ENCODE data around the gene MT2A. TPM values are rescaled to one million over a fixed set of nuclear protein-coding genes. Genes with fewer than 3 reads are reported as not detected.

The MT2A gene
- total RNA-seq, 2 donors from 2014 or later, result 165 to 200 TPM

GRCh38 chr16:56625943-56626654, 17.7 kb downstream of the MT2A start:
- Mint-ChIP-seq H3K9me3 (no peaks in the 10 kb centered on the region), H3K27ac (no peak overlapping the region), H3K36me3 (peaks cover 0 to 11% of the 10 kb centered on the region in 2 donors)
- ATAC-seq (peak; percentile 27 to 67), DNase-seq (ENCODE audit: low spot score in 2 of 2) (no peak)

DNA sequence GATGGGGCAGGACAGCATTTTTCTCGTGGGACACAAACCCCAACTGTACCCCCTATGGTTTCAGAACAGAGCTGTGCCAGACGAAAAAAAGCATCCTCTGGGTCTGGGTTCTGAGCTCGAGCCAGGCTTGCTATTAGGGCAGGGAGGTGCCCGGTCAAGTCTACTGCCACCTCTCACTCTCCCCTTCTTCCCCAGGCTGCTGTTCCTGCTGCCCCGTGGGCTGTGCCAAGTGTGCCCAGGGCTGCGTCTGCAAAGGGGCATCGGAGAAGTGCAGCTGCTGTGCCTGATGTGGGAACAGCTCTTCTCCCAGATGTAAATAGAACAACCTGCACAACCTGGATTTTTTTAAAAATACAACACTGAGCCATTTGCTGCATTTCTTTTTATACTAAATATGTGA, 18.3 kb downstream of the MT2A start:
- DNase-seq (ENCODE audit: low spot score in 2 of 2) (no peak), ATAC-seq (no peak)
- Mint-ChIP-seq H3K9me3 (no peaks in the 10 kb centered on the region), H3K36me3 (peaks cover 0 to 11% of the 10 kb centered on the region in 2 donors), H3K27ac (no peak overlapping the region)

- Mint-ChIP-seq H3K9me3 (no peaks in the 10 kb centered on the region), H3K36me3 (peaks cover 0 to 14% of the 10 kb centered on the region in 2 donors), H3K27ac (no peak overlapping the region)
- ATAC-seq, result no peak
- no peak for DNase-seq (ENCODE audit: low spot score in 2 of 2)
Observed at GRCh38 chr16:56628486-56629350, 20.3 kb downstream of the MT2A start.

DNA sequence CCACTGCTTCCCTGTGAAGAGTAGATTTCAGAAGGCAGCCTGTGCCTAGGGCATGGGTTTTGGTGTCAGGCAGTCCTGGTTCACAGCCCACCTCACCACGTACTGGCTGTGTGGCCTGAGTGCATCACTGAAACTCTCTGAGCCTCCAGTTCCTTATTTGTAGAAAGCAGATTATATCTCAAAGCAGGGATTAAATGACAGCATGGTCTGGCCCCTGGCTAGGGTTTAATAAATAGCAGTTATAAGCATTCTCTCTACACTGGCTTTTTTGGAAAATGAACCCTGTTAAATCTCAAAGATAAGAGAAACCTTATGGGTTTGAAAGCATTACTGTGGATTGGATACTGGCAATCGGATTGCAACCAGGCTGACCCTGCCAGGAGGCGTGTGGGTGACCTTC, 21.1 kb downstream of the MT2A start:
- no peak for ATAC-seq
- Mint-ChIP-seq H3K27ac (no peak overlapping the region), H3K36me3 (peaks cover 0 to 19% of the 10 kb centered on the region in 2 donors), H3K9me3 (no peaks in the 10 kb centered on the region)
- DNase-seq (ENCODE audit: low spot score in 2 of 2), result no peak

GRCh38 chr16:56630134-56630533, 21.8 kb downstream of the MT2A start:
- H3K9me3 Mint-ChIP-seq, result no peaks in the 10 kb centered on the region
- no peak overlapping the region for H3K27ac Mint-ChIP-seq
- DNase-seq (ENCODE audit: low spot score in 2 of 2) (no peak), ATAC-seq (peak in 1 of 2 donors; percentile 25)
- H3K36me3 Mint-ChIP-seq, result peaks cover 5 to 20% of the 10 kb centered on the region in 2 donors

DNA sequence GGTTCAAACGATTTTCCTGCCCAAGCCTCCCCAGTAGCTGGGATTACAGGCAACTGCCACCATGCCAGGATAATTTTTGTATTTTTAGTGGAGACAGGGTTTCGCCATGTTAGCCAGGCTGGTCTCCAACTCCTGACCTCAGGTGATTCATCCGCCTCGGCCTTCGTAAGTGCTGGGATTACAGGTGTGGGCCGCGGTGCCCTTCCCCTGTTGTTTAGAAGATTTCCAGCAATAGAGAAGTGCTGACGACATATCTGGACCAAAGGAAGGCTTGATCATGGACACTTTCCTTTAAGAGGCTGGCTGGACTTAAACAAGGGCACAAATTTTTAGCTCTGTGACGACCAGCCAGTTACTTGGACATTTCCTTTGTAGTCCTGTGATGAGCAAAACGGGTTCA, 22.8 kb downstream of the MT2A start:
- ATAC-seq, result no peak
- Mint-ChIP-seq H3K27ac (no peak overlapping the region), H3K36me3 (peaks cover 5 to 14% of the 10 kb centered on the region in 2 donors), H3K9me3 (no peaks in the 10 kb centered on the region)
- DNase-seq (ENCODE audit: low spot score in 2 of 2), result no peak

DNA sequence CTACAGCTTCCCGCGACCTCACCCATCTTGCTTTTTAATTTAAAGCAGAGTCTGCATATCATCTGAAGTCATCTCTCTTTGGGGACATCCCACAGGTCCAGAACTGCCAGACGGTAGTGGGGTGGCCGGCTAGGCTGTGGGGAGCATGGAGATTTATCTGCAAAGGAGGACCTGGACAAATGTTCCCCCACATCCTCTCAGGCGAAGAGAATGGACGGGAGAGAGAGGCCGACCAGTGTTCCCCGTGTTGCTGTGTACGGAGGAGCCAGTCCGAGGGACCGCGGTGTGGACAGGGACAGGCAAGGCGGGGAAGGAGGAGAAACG, 23.4 kb downstream of the MT2A start:
- Mint-ChIP-seq H3K36me3 (peaks cover 5 to 14% of the 10 kb centered on the region in 2 donors), H3K27ac (no peak overlapping the region), H3K9me3 (no peaks in the 10 kb centered on the region)
- ATAC-seq, result no peak
- DNase-seq (ENCODE audit: low spot score in 2 of 2), result no peak

DNA sequence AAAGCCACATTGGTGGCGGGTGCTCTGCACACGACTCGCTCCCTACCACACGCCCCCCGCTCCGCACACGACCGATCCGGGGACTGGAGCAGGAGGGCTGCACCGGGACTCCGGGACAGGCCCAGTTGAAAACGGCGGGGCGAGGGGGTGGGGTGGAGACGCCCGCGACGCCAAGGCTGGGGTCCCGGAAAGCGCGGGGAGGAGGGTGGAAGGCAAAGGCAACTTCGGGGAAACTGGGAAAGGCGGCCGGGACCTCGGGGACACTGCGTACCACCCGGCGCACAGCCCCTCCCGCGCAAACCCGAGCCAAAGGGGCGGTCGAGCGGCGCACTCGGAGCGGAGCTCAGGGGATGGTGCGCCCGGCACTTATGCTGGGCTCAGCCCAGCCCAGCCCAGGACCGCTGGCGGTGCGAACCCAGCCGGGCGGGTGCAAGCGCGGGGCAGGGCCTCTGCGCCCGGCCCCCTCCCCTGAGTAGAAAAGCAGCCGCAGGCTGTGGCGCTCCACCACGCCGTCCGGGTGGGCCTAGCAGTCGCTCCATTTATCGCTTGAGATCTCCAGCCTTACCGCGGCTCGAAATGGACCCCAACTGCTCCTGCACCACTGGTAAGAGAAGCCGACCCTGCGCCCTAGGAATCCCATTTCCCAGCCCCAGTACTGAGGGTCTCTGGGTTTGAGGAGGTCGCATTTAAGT, 23.9 kb downstream of the MT2A start, which contains the start of gene MT1M:
Gene MT1M (plus strand): TSS at position 504 of the 692 bp plus-strand sequence. CDS start 73 bp downstream, at position 577.
- peak in 1 of 2 donors; percentile 67 for ATAC-seq
- Mint-ChIP-seq H3K9me3 (no peaks in the 10 kb centered on the region), H3K27ac (no peak within 1 kb of the TSS), H3K36me3 (peaks cover 5 to 14% of the 10 kb centered on the region in 2 donors)
- DNase-seq (ENCODE audit: low spot score in 2 of 2), result no peak

DNA sequence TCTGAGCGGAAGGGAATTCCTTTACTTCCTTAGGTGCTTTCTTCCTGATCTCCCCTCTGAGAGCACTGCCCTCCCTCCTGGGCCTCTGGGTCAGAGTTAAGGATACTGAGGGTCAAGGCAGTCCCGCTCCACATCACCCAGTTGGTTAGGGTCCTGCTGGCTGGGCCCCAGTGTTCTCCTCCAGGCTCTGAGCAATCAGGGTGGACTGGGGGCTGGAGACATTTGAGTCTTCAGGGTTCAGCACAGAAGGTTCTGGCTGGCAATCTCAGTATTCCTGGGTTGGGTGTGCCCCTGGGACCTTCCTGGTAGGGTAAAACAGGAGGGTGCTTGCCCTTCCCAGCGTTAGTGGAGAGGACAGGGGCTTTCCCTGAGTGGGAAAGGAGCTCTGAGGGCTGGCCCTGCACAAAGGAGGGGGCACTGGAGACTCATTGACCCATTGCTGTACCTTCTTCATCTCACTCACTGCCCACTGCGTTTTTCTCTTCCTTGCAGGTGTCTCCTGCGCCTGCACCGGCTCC, 24.5 kb downstream of the MT2A start:
- no peak for ATAC-seq
- no peak for DNase-seq (ENCODE audit: low spot score in 2 of 2)
- Mint-ChIP-seq H3K9me3 (no peaks in the 10 kb centered on the region), H3K27ac (no peak overlapping the region), H3K36me3 (peaks cover 5 to 17% of the 10 kb centered on the region in 2 donors)

DNA sequence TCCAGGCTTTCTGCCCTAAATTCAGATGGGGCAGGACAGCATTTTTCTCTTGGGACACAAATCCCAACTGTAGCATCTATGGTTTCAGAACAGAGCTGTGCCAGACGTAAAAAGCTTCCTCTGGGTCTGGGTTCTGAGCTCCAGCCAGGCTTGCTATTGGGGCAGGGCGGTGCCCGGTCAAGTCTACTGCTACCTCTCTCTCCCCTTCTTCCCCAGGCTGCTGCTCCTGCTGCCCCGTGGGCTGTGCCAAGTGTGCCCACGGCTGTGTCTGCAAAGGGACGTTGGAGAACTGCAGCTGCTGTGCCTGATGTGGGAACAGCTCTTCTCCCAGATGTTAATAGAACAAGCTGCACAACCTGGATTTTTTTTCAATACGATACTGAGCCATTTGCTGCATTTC, 25.2 kb downstream of the MT2A start:
- ATAC-seq, result no peak
- DNase-seq (ENCODE audit: low spot score in 2 of 2), result no peak

DNA sequence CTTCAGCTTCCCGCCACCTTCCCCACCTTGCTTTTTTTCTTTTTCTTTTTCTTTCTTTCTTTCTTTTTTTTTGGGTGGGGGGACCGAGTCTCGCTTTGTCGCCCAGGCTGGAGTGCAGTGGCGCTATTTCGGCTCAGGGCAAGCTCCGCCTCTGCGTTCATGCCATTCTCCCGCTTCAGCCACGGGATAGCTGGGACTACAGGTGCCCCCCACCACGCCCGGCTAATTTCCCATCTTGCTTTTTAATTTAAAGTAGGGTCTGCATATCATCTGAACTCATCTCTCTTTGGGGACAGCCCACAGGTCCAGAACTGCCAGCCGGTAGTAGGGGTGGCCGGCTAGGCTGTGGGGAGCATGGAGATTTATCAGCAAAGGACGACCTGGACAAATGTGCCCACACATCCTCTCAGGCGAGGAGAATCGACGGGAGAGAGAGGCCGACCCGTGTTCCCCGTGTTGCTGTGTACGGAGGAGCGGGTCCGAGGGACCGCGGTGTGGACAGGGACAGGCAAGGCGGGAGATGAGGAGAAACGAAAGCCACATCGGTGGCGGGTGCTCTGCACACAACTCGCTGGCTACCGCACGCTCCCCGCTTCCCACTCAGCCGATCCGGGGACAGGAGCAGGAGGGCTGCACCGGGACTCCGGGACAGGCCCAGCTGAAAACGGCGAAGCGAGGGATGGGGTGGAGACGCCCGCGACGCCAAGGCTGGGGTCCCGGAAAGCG, 26.5 kb downstream of the MT2A start:
- no peak for DNase-seq (ENCODE audit: low spot score in 2 of 2)
- no peak for ATAC-seq
- Mint-ChIP-seq H3K36me3 (peaks cover 5 to 19% of the 10 kb centered on the region in 2 donors), H3K27ac (no peak overlapping the region), H3K9me3 (no peaks in the 10 kb centered on the region)

More for the DNA sequence above, 25.2 kb downstream of the MT2A start:
- H3K9me3 Mint-ChIP-seq, result no peaks in the 10 kb centered on the region
- H3K36me3 Mint-ChIP-seq, result peaks cover 5 to 19% of the 10 kb centered on the region in 2 donors
- H3K27ac Mint-ChIP-seq, result no peak overlapping the region

DNA sequence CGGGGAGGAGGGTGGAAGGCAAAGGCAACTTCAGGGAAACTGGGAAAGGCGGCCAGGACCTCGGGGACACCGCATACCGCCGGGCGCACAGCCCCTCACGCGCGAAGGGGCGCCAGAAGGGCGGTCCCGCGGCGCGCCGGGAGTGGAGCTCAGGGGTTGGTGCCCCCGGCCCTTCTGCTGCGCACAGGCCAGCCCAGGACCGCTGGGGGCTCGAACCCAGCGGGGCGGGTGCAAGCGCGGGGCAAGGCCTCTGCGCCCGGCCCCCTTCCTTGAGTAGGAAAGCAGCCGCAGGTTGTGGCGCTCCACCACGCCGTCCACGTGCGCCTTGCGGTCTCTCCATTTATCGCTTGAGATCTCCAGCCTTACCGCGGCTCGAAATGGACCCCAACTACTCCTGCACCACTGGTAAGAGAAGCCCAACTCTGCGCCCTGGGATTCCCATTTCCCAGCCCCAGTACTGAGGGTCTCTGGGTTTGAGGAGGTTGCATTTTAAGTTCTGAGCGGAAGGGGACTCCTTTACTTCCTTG, 27.1 kb downstream of the MT2A start:
- ATAC-seq, result no peak
- H3K36me3 Mint-ChIP-seq, result peaks cover 5 to 19% of the 10 kb centered on the region in 2 donors
- no peak for DNase-seq (ENCODE audit: low spot score in 2 of 2)

GRCh38 chr16:56636616-56637413, 28.4 kb downstream of the MT2A start:
- ATAC-seq (no peak), DNase-seq (ENCODE audit: low spot score in 2 of 2) (no peak)
- H3K27ac Mint-ChIP-seq, result no peak overlapping the region
- peaks cover 5 to 19% of the 10 kb centered on the region in 2 donors for H3K36me3 Mint-ChIP-seq
- no peaks in the 10 kb centered on the region for H3K9me3 Mint-ChIP-seq

More for the DNA sequence above, 27.1 kb downstream of the MT2A start:
- Mint-ChIP-seq H3K9me3 (no peaks in the 10 kb centered on the region), H3K27ac (no peak overlapping the region)

DNA sequence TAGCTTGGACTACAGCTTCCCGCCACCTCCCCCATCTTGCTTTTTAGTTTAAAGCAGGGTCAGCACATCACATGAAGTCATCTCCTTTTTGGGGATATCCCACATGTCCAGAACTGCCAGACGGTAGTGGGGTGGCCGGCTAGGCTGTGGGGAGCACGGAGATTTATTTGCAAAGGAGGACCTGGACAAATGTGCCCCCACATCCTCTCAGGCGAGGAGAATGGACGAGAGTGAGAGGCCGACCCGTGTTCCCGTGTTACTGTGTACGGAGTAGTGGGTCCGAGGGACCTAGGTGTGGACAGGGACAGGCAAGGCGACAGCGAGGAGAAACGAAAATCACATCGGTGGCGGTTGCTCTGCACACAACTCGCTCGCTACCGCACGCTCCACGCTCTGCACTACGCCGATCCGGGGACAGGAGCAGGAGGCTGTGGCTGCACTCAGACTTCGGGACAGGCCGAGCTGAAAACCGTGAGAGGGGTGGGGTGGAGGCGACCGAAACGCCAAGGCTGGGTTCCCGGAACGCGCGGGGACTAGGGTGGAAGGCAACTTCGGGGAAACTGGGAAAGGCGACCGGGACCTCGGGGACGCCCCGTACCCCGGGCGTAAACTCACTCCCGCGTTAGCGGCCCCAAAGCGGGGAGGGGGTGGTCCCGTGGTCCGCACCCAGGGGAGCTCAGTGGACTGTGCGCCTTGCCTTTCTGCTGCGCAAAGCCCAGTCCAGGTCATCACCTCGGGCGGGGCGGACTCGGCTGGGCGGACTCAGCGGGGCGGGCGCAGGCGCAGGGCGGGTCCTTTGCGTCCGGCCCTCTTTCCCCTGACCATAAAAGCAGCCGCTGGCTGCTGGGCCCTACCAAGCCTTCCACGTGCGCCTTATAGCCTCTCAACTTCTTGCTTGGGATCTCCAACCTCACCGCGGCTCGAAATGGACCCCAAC, 29.7 kb downstream of the MT2A start, which contains the start of gene MT1A:
Gene MT1A (plus strand): TSS at position 853 of the 937 bp plus-strand sequence. CDS start 73 bp downstream, at position 926.
- no peak within 1 kb of the TSS for H3K27ac Mint-ChIP-seq
- no peaks in the 10 kb centered on the region for H3K9me3 Mint-ChIP-seq
- H3K36me3 Mint-ChIP-seq, result peaks cover 5 to 19% of the 10 kb centered on the region in 2 donors
- DNase-seq (ENCODE audit: low spot score in 2 of 2) (no peak), ATAC-seq (peak; percentile 48 to 72)

All from activated naive CD4-positive, alpha-beta T cell treated with anti-CD3 and anti-CD28 coated beads, Interleukin-2, amount 50 U/mL, for 72 hours (primary cell).